ENCODE measurements around the gene ACTG1.

ACTG1 gene

DNA sequence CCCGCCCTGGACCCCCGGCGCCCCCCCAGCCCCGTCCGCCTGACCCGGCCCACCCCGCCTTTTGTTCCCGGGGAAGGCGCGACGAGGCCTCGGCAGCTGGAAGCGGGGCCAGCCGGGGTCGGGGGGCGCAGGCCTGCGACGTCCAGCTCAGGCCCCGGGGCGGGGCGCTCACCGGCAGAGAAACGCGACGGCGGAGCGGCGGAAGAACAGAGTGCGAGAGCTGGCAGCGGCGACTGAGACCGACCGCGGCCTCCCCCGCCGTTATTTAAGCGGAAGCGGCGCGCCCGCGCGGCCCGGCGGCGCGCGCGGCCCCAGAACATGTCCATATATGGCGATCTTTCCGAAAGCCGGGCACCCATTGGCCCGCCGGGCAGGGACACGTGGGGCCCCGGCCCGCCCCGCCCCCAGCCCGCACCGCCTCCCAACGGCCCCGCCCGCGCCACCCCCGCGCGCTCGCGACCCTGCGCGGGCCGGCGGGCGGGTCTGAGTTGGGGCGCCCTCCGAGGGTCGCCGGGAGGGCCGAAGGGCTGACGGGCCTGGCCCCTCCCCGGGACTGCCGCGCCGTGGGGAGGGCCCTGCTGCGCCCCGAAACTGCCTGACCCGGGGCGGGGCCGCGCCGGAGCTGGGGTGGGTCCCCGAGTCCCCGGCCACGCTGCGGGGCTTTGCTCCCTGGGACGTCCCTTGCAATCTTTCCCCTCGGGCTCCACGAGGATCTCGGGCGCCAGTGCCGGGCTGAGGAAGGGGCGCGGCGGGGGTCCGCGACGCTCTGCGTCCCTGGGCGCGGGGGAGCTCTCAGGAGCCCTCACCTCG lies at the start of gene ACTG1:
ACTG1 (minus strand) TSS at position 238 of the 810 bp plus-strand sequence. CDS start 445 bp downstream, outside the sequence.
- peak within 1 kb of the TSS; percentile 100 for H3K27ac ChIP-seq (ENCODE audit: low read length)
- H3K9ac ChIP-seq (ENCODE audit: low read length in 2 of 2) = peak within 1 kb of the TSS; percentile 99
- no peaks in the 10 kb centered on the region for H3K27me3 ChIP-seq (ENCODE audit: control insufficient read depth in 1 of 2, insufficient read depth in 2 of 2, low read length in 2 of 2)
- H3K4me3 ChIP-seq (ENCODE audit: low read length in 2 of 2) = peak within 1 kb of the TSS; percentile 98 to 99
- H3K9me3 ChIP-seq (ENCODE audit: control insufficient read depth in 2 of 2, low read length in 2 of 2) = no peaks in the 10 kb centered on the region
- H3K36me3 ChIP-seq (ENCODE audit: control insufficient read depth in 2 of 2, insufficient read depth in 2 of 2, low read length in 2 of 2) = peaks cover 33 to 37% of the 10 kb centered on the region in 2 donors
- peaks cover 42% of the 10 kb centered on the region for H3K4me1 ChIP-seq (ENCODE audit: control insufficient read depth, insufficient read depth, low read length)

DNA sequence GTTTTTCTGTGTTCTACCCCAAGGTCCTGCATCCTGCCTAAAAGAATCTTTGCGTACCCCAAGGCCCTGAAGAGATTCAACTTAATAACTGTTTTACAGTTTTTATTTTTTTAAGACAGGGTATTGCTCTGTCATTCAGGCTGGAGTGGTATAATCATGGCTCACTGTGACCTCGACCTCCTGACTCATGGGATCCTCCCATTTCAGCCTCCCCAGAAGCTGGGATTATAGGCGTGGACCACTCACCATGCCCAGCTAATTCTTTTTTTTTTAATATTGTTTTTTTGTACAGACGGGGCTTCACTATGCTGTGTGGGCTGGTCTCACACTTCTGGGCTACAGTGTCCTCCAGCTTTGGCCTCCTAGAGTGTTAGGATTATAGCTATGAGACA lies 48.9 kb upstream of the ACTG1 start:
- Histone ChIP-seq H3K27me3 (ENCODE audit: control insufficient read depth in 1 of 2, insufficient read depth in 2 of 2, low read length in 2 of 2) (no peaks in the 10 kb centered on the region), H3K27ac (ENCODE audit: low read length) (no peak overlapping the region), H3K4me3 (ENCODE audit: low read length in 2 of 2) (no peak overlapping the region), H3K4me1 (ENCODE audit: control insufficient read depth, insufficient read depth, low read length) (peaks cover 9% of the 10 kb centered on the region), H3K9me3 (ENCODE audit: control insufficient read depth in 2 of 2, low read length in 2 of 2) (no peaks in the 10 kb centered on the region), H3K36me3 (ENCODE audit: control insufficient read depth in 2 of 2, insufficient read depth in 2 of 2, low read length in 2 of 2) (peaks cover 48 to 52% of the 10 kb centered on the region in 2 donors), H3K9ac (ENCODE audit: low read length in 2 of 2) (no peak overlapping the region)

DNA sequence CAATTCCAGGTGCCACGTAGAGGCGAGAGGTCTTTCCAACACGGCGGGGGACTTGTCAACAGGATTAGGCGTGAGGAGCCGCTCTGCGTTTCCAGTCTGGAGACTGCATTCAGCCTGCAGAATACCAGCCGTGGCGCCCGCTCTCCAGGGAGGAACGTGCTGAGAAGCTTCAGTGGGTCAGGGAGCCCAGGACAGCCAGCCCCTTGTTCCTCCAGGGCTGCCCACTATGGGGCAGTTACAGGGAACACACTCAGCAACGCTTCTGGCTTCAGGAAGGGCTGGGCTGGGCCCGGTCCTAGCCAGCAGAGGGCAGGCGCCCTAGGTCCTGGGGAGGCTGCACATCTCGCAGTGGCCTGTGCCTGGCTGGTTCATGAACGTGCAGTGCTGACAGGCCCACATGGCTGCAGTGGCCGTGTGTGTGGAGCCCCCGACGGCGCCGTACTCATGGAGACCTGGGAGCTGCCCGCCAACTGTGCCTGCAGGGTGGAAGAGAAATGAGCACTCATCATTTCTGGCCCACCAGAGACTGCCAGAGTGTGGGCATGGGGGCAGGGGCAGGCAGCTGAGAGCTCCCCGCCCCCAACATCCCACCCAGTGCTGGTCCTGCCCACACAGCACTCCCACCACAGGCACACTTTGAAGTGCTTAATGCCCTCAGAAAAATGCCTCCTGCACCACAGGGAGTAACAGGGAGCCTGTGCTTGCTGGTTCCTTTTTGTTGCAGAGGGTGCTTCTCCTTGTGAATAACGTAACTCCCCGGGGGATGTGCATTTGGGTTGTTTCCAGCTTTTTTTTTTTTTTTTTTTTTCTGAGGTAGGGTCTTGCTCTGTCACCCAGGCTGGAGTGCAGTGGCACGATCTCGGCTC lies 46.6 kb upstream of the ACTG1 start:
- H3K9me3 ChIP-seq (ENCODE audit: control insufficient read depth in 2 of 2, low read length in 2 of 2) = no peaks in the 10 kb centered on the region
- no peaks in the 10 kb centered on the region for H3K27me3 ChIP-seq (ENCODE audit: control insufficient read depth in 1 of 2, insufficient read depth in 2 of 2, low read length in 2 of 2)
- no peak overlapping the region for H3K9ac ChIP-seq (ENCODE audit: low read length in 2 of 2)
- H3K27ac ChIP-seq (ENCODE audit: low read length) = no peak overlapping the region
- no peak overlapping the region for H3K4me3 ChIP-seq (ENCODE audit: low read length in 2 of 2)
- H3K4me1 ChIP-seq (ENCODE audit: control insufficient read depth, insufficient read depth, low read length) = no peaks in the 10 kb centered on the region
- H3K36me3 ChIP-seq (ENCODE audit: control insufficient read depth in 2 of 2, insufficient read depth in 2 of 2, low read length in 2 of 2) = peaks cover 36 to 44% of the 10 kb centered on the region in 2 donors

DNA sequence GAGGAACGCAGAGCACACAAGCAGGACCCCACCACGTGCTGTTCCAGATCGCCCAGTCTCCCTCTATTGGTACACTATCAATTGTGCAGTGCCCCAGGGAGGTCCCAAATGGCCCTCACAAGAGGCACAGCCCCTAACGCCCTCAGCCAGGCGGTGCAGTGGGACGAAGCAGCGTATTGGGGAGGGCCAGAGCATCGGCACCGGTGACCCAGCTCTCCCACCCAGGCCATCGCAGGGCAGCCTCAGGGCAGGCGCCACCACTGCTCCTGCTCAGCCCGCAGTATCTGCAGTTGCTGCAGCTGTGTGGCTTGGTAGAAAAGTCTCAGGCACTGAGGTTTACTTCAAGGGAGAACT lies 45.5 kb upstream of the ACTG1 start:
- H3K9me3 ChIP-seq (ENCODE audit: control insufficient read depth in 2 of 2, low read length in 2 of 2) = no peaks in the 10 kb centered on the region
- H3K27me3 ChIP-seq (ENCODE audit: control insufficient read depth in 1 of 2, insufficient read depth in 2 of 2, low read length in 2 of 2) = no peaks in the 10 kb centered on the region
- H3K4me1 ChIP-seq (ENCODE audit: control insufficient read depth, insufficient read depth, low read length) = peaks cover 11% of the 10 kb centered on the region
- H3K36me3 ChIP-seq (ENCODE audit: control insufficient read depth in 2 of 2, insufficient read depth in 2 of 2, low read length in 2 of 2) = peaks cover 31 to 34% of the 10 kb centered on the region in 2 donors
- H3K4me3 ChIP-seq (ENCODE audit: low read length in 2 of 2) = no peak overlapping the region
- H3K9ac ChIP-seq (ENCODE audit: low read length in 2 of 2) = no peak overlapping the region
- no peak overlapping the region for H3K27ac ChIP-seq (ENCODE audit: low read length)

DNA sequence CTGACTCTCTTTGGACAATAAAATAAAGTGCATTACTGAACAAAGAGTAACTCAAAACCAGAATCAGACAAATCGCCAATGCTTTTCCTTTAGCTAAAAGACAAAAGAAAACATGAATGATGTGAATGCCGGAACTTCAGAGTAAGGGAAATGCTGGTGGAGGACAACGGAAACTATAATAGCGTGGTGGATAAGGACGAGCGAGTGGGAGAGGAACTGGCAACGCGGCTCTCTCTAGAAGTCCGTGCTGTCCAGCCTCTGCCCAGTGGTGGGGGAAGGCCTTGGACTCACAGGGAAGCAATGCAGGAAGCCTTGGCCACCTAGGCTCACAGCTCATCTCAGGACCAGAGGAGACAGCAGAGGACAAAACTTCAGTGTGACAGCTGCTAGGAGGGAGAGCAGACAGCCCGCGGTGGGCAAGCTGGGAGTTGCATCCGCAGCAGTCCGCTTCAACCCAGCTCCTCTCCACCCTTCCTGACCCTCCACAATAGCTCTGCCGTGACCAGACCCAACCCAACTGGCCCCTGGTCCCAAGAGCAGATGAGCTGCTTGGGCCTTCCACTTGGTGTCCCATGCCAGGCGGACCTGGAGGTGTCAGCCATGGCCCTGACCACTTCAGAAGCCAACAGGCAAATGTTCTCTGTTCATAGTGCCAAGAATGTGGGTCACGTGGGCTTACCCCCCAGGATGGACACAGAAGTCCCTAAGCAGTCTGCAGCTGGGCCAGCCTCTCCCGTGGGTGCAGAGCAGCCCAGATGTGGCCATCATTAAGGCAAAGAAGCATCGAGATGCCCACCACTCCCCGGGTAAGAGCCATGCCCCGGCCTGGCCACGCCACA lies 44.9 kb upstream of the ACTG1 start:
- Histone ChIP-seq H3K9me3 (ENCODE audit: control insufficient read depth in 2 of 2, low read length in 2 of 2) (no peaks in the 10 kb centered on the region), H3K36me3 (ENCODE audit: control insufficient read depth in 2 of 2, insufficient read depth in 2 of 2, low read length in 2 of 2) (peaks cover 28 to 29% of the 10 kb centered on the region in 2 donors), H3K27ac (ENCODE audit: low read length) (no peak overlapping the region), H3K27me3 (ENCODE audit: control insufficient read depth in 1 of 2, insufficient read depth in 2 of 2, low read length in 2 of 2) (no peaks in the 10 kb centered on the region), H3K9ac (ENCODE audit: low read length in 2 of 2) (no peak overlapping the region), H3K4me3 (ENCODE audit: low read length in 2 of 2) (no peak overlapping the region), H3K4me1 (ENCODE audit: control insufficient read depth, insufficient read depth, low read length) (peaks cover 14% of the 10 kb centered on the region)

DNA sequence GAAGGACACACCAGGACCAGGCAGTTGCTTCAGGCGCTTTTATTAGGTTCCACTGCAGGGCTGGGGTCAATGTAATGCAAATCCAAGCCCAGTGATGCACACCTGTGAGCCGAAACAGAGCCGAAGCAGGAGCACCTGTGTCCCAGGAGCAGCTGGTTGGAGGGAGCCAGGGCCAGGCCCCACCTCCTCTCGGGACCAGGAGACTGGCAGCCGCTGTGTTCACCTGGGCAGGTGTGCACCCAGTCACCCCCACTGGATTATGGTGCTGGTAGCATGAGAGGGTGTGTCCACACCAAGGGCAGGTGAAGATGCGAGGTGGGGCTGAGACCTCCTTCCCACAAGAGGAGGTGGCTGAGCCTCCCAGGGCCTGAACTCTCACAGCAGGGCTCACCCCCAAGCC lies 44.3 kb upstream of the ACTG1 start:
- H3K27me3 ChIP-seq (ENCODE audit: control insufficient read depth in 1 of 2, insufficient read depth in 2 of 2, low read length in 2 of 2) = no peaks in the 10 kb centered on the region
- peaks cover 26 to 28% of the 10 kb centered on the region in 2 donors for H3K36me3 ChIP-seq (ENCODE audit: control insufficient read depth in 2 of 2, insufficient read depth in 2 of 2, low read length in 2 of 2)

DNA sequence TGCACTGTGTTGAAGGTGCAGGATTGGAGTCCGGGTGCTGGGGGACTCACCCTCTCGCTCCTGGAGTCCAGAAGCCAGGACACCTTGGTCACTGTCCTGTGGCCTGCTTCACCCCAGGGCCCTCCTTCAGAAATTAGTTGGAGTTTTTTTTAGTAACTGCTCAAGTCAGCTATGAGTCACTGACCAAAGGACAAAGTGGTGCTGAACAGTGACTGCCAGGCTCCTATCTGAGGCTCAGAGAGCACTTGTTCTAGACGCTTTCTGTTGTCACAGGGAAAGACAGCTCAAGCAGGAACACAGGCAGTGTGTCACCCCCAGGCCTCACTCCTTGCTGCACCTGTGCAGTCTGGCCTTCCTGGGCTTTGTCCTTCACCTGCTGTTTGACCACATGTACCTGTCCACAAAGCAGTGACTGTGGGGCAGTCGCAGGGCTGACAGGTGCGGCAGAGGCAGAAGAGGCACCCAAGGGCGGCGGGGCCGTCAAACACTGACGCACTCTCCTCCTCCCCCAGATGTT lies 43.6 kb upstream of the ACTG1 start:
- Histone ChIP-seq H3K9me3 (ENCODE audit: control insufficient read depth in 2 of 2, low read length in 2 of 2) (no peaks in the 10 kb centered on the region), H3K4me1 (ENCODE audit: control insufficient read depth, insufficient read depth, low read length) (peaks cover 20% of the 10 kb centered on the region), H3K27ac (ENCODE audit: low read length) (no peak overlapping the region), H3K9ac (ENCODE audit: low read length in 2 of 2) (no peak overlapping the region), H3K4me3 (ENCODE audit: low read length in 2 of 2) (no peak overlapping the region), H3K36me3 (ENCODE audit: control insufficient read depth in 2 of 2, insufficient read depth in 2 of 2, low read length in 2 of 2) (peaks cover 26 to 28% of the 10 kb centered on the region in 2 donors), H3K27me3 (ENCODE audit: control insufficient read depth in 1 of 2, insufficient read depth in 2 of 2, low read length in 2 of 2) (no peaks in the 10 kb centered on the region)

More for the DNA sequence above, 44.3 kb upstream of the ACTG1 start:
- H3K4me1 ChIP-seq (ENCODE audit: control insufficient read depth, insufficient read depth, low read length) = peaks cover 14% of the 10 kb centered on the region
- H3K27ac ChIP-seq (ENCODE audit: low read length) = no peak overlapping the region
- H3K4me3 ChIP-seq (ENCODE audit: low read length in 2 of 2) = no peak overlapping the region
- H3K9me3 ChIP-seq (ENCODE audit: control insufficient read depth in 2 of 2, low read length in 2 of 2) = no peaks in the 10 kb centered on the region
- no peak overlapping the region for H3K9ac ChIP-seq (ENCODE audit: low read length in 2 of 2)

DNA sequence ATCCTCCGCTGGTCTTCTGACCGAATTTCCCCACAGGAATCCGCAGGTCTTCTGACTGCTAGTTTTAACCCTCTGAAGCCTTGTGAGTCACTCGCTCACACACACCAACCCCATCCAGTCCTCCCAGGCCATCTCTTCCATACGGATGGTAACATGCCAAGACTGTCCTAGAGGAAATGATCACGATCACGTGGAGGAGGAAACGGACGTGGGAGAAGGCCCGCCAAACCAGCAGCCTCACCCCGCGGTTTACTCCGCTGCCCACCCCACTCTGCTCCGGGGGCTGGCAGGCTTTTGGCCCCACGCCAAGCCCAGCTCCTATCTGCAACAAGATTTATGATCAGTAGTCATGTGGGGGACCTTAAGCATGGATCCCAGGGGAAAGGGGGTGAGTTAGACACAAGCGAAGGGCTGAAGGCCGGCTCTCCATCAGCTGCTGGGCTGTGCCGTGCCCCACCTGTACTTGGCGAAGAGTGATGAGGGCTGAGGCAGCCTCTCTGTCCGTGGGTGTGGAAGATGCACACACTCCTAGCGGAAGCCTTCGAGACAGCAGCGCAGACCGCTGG lies 41.1 kb upstream of the ACTG1 start:
- Histone ChIP-seq H3K4me1 (ENCODE audit: control insufficient read depth, insufficient read depth, low read length) (peaks cover 23% of the 10 kb centered on the region), H3K36me3 (ENCODE audit: control insufficient read depth in 2 of 2, insufficient read depth in 2 of 2, low read length in 2 of 2) (peaks cover 22 to 25% of the 10 kb centered on the region in 2 donors), H3K4me3 (ENCODE audit: low read length in 2 of 2) (peak overlapping the region; percentile 84 to 87), H3K9me3 (ENCODE audit: control insufficient read depth in 2 of 2, low read length in 2 of 2) (no peaks in the 10 kb centered on the region), H3K27ac (ENCODE audit: low read length) (peak overlapping the region; percentile 46), H3K27me3 (ENCODE audit: control insufficient read depth in 1 of 2, insufficient read depth in 2 of 2, low read length in 2 of 2) (no peaks in the 10 kb centered on the region), H3K9ac (ENCODE audit: low read length in 2 of 2) (peak overlapping the region; percentile 51 to 70)

DNA sequence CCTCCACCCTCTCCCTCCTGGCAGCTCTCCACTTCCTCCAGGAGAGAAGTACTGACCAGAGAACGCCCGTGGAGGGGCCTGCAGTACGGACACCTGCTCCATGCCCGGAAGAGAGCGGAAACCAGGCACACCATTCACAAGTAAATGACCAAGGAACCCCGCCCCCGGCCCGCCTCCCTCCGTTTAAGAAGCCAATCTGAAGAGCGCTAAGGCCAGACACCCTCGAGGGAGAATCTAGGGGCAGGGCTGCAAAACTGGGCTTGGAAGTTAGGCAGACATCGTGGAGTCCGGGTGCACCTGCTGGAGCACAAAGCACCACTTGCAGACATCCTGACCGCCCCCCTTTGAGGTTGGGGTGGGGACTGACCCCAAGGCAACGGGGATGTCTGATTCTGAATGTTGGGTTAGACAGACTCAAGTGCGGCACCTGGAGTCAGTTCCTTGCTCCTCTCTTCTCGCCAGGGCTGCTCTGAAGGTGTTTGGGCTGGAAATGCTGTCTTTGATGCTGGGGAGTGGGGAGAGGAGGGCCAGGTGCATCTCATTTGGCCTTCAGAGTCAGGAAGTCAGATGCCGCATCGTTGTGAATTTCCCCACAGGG lies 40.5 kb upstream of the ACTG1 start:
- Histone ChIP-seq H3K4me1 (ENCODE audit: control insufficient read depth, insufficient read depth, low read length) (peaks cover 23% of the 10 kb centered on the region), H3K36me3 (ENCODE audit: control insufficient read depth in 2 of 2, insufficient read depth in 2 of 2, low read length in 2 of 2) (peaks cover 18 to 22% of the 10 kb centered on the region in 2 donors), H3K9me3 (ENCODE audit: control insufficient read depth in 2 of 2, low read length in 2 of 2) (no peaks in the 10 kb centered on the region), H3K9ac (ENCODE audit: low read length in 2 of 2) (peak overlapping the region; percentile 51 to 70), H3K4me3 (ENCODE audit: low read length in 2 of 2) (peak overlapping the region; percentile 84 to 87), H3K27me3 (ENCODE audit: control insufficient read depth in 1 of 2, insufficient read depth in 2 of 2, low read length in 2 of 2) (no peaks in the 10 kb centered on the region), H3K27ac (ENCODE audit: low read length) (peak overlapping the region; percentile 46)

All from stomach smooth muscle (tissue), 2 donors.